ENCODE data around the gene CACNA1E. TPM values are rescaled to one million over a fixed set of nuclear protein-coding genes. Genes with fewer than 3 reads are reported as not detected.

The CACNA1E gene
- total RNA-seq, 4 donors from 2014 or later: 0.09 to 0.19 TPM; not detected in 2

- Histone ChIP-seq H3K9me3 (no peaks in the 10 kb centered on the region), H3K4me1 (no peaks in the 10 kb centered on the region), H3K27me3 (peaks cover 0 to 13% (median 0%) of the 10 kb centered on the region in 4 donors), H3K27ac (no peak overlapping the region), H3K36me3 (no peaks in the 10 kb centered on the region), H3K4me3 (no peak overlapping the region)
- WGBS, 2 donors: 54 to 72% methylated on average over 3 of the region's 3 CpGs
- no peak for DNase-seq
- intact Hi-C loops (cut with DNase I): no loop called here
- TF ChIP-seq POLR2A (IDR thresholded peaks at IDR 0.05) (no peak), CTCF (IDR thresholded peaks at IDR 0.05) (no peak)
These were observed 40.0 kb upstream of the CACNA1E start for GRCh38 chr1:181443231-181443853.

GRCh38 chr1:181445436-181445835 is 37.9 kb upstream of the CACNA1E start:
- DNase-seq: no peak
- no peak for TF ChIP-seq CTCF (IDR thresholded peaks at IDR 0.05)
- Histone ChIP-seq H3K4me3 (no peak overlapping the region), H3K27me3 (peaks cover 0 to 17% (median 0%) of the 10 kb centered on the region in 4 donors), H3K4me1 (no peaks in the 10 kb centered on the region), H3K36me3 (no peaks in the 10 kb centered on the region), H3K27ac (no peak overlapping the region), H3K9me3 (no peaks in the 10 kb centered on the region)
- intact Hi-C loops (cut with DNase I): no loop called here

GRCh38 chr1:181448461-181448860 is 34.9 kb upstream of the CACNA1E start:
- Histone ChIP-seq H3K4me3 (no peak overlapping the region), H3K9me3 (no peaks in the 10 kb centered on the region), H3K27me3 (peaks cover 0 to 11% (median 0%) of the 10 kb centered on the region in 4 donors), H3K4me1 (no peaks in the 10 kb centered on the region), H3K27ac (no peak overlapping the region), H3K36me3 (no peaks in the 10 kb centered on the region)
- DNase-seq: no peak
- WGBS, 2 donors: 31 to 61% methylated on average over 2 to 3 of the region's 3 CpGs
- TF ChIP-seq POLR2A (IDR thresholded peaks at IDR 0.05) (no peak), CTCF (IDR thresholded peaks at IDR 0.05) (no peak)
- intact Hi-C loops (cut with DNase I): no loop called here

- H3K4me3 ChIP-seq: no peak overlapping the region
- intact Hi-C loops (cut with DNase I): no loop called here
- no peaks in the 10 kb centered on the region for H3K36me3 ChIP-seq
- no peak for DNase-seq
- H3K4me1 ChIP-seq: no peaks in the 10 kb centered on the region
- H3K27ac ChIP-seq: no peak overlapping the region
- TF ChIP-seq CTCF (IDR thresholded peaks at IDR 0.05): no peak
- no peak for TF ChIP-seq POLR2A (IDR thresholded peaks at IDR 0.05)
- H3K9me3 ChIP-seq: peaks cover 0 to 3% (median 0%) of the 10 kb centered on the region in 3 donors
- 72 to 81% methylated on average over 4 of the region's 4 CpGs for WGBS, 2 donors
- peaks cover 0 to 11% (median 0%) of the 10 kb centered on the region in 4 donors for H3K27me3 ChIP-seq
These were observed 31.6 kb upstream of the CACNA1E start for GRCh38 chr1:181451661-181452230.

GRCh38 chr1:181452746-181453145 is 30.6 kb upstream of the CACNA1E start:
- 19 to 35% methylated on average over 3 of the region's 3 CpGs for WGBS, 2 donors
- Histone ChIP-seq H3K27ac (no peak overlapping the region), H3K4me1 (no peaks in the 10 kb centered on the region), H3K36me3 (no peaks in the 10 kb centered on the region), H3K4me3 (no peak overlapping the region), H3K9me3 (peaks cover 0 to 7% (median 7%) of the 10 kb centered on the region in 3 donors), H3K27me3 (peaks cover 0 to 13% (median 0%) of the 10 kb centered on the region in 4 donors)
- DNase-seq: no peak
- intact Hi-C loops (cut with DNase I): no loop called here
- TF ChIP-seq CTCF (IDR thresholded peaks at IDR 0.05): no peak
- no peak for TF ChIP-seq POLR2A (IDR thresholded peaks at IDR 0.05)
